ENCODE measurements around the gene NUCKS1. TPM values are rescaled to one million over a fixed set of nuclear protein-coding genes. Genes with fewer than 3 reads are reported as not detected.

Gene NUCKS1
- total and polyA plus RNA-seq, 2 of the 8 experiments (the other 6 are each of a cell fraction or from before 2014, with no cell fraction given) = 126 to 461 TPM

- TF ChIP-seq CHD7 (IDR thresholded peaks at IDR 0.05; ENCODE audit: insufficient replicate concordance, low read length) (no peak), NRF1 (IDR thresholded peaks at IDR 0.05; ENCODE audit: low read depth, low read length) (no peak), RAD21 (IDR thresholded peaks at IDR 0.05 in 1 of 2, conservative IDR thresholded peaks at IDR 0.05 in 1 of 2; ENCODE audit: low read depth in 2 of 2, low read length in 2 of 2) (no peak), BCL11A (IDR thresholded peaks at IDR 0.05; ENCODE audit: low read depth in 2 of 2, low read length in 2 of 2) (no peak), CBX5 (IDR thresholded peaks at IDR 0.05; ENCODE audit: low read depth, low read length) (no peak), HDAC2 (IDR thresholded peaks at IDR 0.05; ENCODE audit: borderline replicate concordance in 1 of 2, low read depth in 2 of 2, low read length in 2 of 2) (no peak), TAF7 (optimal IDR thresholded peaks at IDR 0.05; ENCODE audit: borderline replicate concordance, low read depth, low read length) (no peak), CBX8 (IDR thresholded peaks at IDR 0.05; ENCODE audit: borderline replicate concordance, low read depth, low read length) (no peak), JUN (IDR thresholded peaks at IDR 0.05; ENCODE audit: low read depth, low read length) (no peak), E2F6 (IDR thresholded peaks at IDR 0.05) (no peak), SP4 (IDR thresholded peaks at IDR 0.05; ENCODE audit: low read length) (no peak)
These were observed 42.5 kb upstream of the NUCKS1 start (continued) for GRCh38 chr1:205792481-205792881.

All from H1 (cell line).